ENCODE data around the gene SYCE1. TPM values are rescaled to one million over a fixed set of nuclear protein-coding genes. Genes with fewer than 3 reads are reported as not detected.

SYCE1 gene
- total and polyA plus RNA-seq, 5 donors from 2014 or later, result 0.09 to 1.7 (median 0.70) TPM; not detected in 2

DNA sequence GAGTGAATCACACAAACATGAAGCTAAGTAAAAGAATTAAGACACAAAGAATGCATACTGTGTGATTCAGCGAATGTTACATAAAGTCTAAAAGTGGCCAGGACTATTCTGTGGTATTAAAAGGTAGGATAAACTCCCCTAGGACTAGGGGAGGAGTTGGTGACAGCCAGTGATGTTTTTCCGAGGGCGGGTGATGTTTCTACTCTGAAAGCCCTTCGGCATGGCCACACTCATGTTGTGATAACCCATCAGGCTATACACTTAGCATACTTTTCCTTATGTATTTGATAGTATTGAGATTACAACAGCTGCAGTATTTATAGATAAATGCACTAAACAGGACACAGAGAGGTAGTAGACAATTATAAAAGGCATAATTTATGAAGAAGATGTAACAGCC lies 54.0 kb downstream of the SYCE1 start:
- Mint-ChIP-seq H3K27me3 (peaks cover 44% of the 10 kb centered on the region), H3K4me3 (no peak overlapping the region), H3K36me3 (peaks cover 4% of the 10 kb centered on the region), H3K9me3 (peaks cover 0 to 10% (median 4%) of the 10 kb centered on the region in 7 donors), H3K27ac (no peak overlapping the region), H3K4me1 (no peaks in the 10 kb centered on the region)
- H3K9me3 ChIP-seq (ENCODE audit: control insufficient read depth in 2 of 2, low read length in 2 of 2), result peaks cover 0 to 9% of the 10 kb centered on the region in 2 experiments
- H3K4me3 ChIP-seq (ENCODE audit: low read depth, low read length), result no peak overlapping the region
- DNase-seq, result no peak
- H3K27me3 ChIP-seq (ENCODE audit: control insufficient read depth, insufficient read depth, low read length), result peaks cover 18% of the 10 kb centered on the region
- ATAC-seq (ENCODE audit: low read depth in 2 of 2), result no peak
- no peaks in the 10 kb centered on the region for H3K4me1 ChIP-seq (ENCODE audit: control insufficient read depth, insufficient read depth, low read length, poor library complexity, severe bottlenecking)
- H3K27ac ChIP-seq (ENCODE audit: insufficient read depth, low read length, poor library complexity, severe bottlenecking), result no peak overlapping the region
- no peaks in the 10 kb centered on the region for H3K36me3 ChIP-seq (ENCODE audit: control insufficient read depth, insufficient read depth, low read length)

DNA sequence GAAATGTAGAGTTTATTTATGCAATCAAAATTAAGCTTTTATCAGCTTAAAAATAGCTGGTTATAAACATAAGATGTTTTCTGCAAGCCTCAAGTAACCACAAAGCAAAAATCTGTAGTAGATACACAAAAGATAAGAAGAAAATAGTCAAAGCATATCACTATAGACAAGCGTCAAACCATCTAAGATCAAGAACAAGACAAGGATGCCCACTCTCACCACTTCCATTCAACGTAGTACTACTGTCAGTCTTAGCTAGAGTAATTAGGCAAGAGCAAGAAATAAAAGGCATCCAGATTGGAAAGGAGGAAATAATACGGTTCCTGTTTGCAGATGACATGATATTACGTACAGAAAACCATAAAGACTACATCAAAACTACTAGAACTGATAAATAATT lies 55.7 kb downstream of the SYCE1 start:
- Histone ChIP-seq H3K36me3 (ENCODE audit: control insufficient read depth, insufficient read depth, low read length) (no peaks in the 10 kb centered on the region), H3K27ac (ENCODE audit: insufficient read depth, low read length, poor library complexity, severe bottlenecking) (no peak overlapping the region), H3K27me3 (ENCODE audit: control insufficient read depth, insufficient read depth, low read length) (peaks cover 16% of the 10 kb centered on the region), H3K4me1 (ENCODE audit: control insufficient read depth, insufficient read depth, low read length, poor library complexity, severe bottlenecking) (no peaks in the 10 kb centered on the region), H3K4me3 (ENCODE audit: low read depth, low read length) (no peak overlapping the region), H3K9me3 (ENCODE audit: control insufficient read depth in 2 of 2, low read length in 2 of 2) (peaks cover 0 to 9% of the 10 kb centered on the region in 2 experiments)
- DNase-seq (no peak), ATAC-seq (ENCODE audit: low read depth in 2 of 2) (no peak)
- H3K27ac Mint-ChIP-seq, result no peak overlapping the region
- peaks cover 4% of the 10 kb centered on the region for H3K36me3 Mint-ChIP-seq
- H3K4me1 Mint-ChIP-seq, result no peaks in the 10 kb centered on the region
- peaks cover 0 to 10% (median 6%) of the 10 kb centered on the region in 7 donors for H3K9me3 Mint-ChIP-seq
- H3K27me3 Mint-ChIP-seq, result peaks cover 38% of the 10 kb centered on the region
- no peak overlapping the region for H3K4me3 Mint-ChIP-seq

Other genes starting within 250 kb of the SYCE1 start
- gene CALY, start 228.7 kb downstream of the SYCE1 start, total RNA-seq, result 1.8 TPM
- 1 to 10 TPM in 2 of 4 donors, under 1 TPM in 2; 0.76 to 1.3 (median 1.00) TPM for gene CALY, start 228.7 kb downstream of the SYCE1 start, polyA plus RNA-seq
- not detected for gene PRAP1, start 218.2 kb downstream of the SYCE1 start, total RNA-seq
- gene PRAP1, start 218.2 kb downstream of the SYCE1 start, polyA plus RNA-seq, result not detected
- gene FUOM, start 207.6 kb downstream of the SYCE1 start, total RNA-seq, result 7.1 TPM
- 10 to 100 TPM; 12.3 to 21.9 (median 17.9) TPM for gene FUOM, start 207.6 kb downstream of the SYCE1 start, polyA plus RNA-seq
- 16.9 TPM for gene ECHS1, start 192.2 kb downstream of the SYCE1 start, total RNA-seq
- gene ECHS1, start 192.2 kb downstream of the SYCE1 start, polyA plus RNA-seq, result 10 to 100 TPM; 76.3 to 91.7 (median 88.9) TPM
- gene PAOX, start 186.3 kb downstream of the SYCE1 start, total RNA-seq, result 6.7 TPM
- 10 to 100 TPM; 10.1 to 14.3 (median 11.2) TPM for gene PAOX, start 186.3 kb downstream of the SYCE1 start, polyA plus RNA-seq
- gene MTG1, start 171.4 kb downstream of the SYCE1 start, total RNA-seq, result 60.8 TPM
- 10 to 100 TPM; 36.7 to 46.7 (median 37.2) TPM for gene MTG1, start 171.4 kb downstream of the SYCE1 start, polyA plus RNA-seq
- not detected for gene SPRN, start 141.0 kb downstream of the SYCE1 start, total RNA-seq
- under 1 TPM; 0.10 to 0.77 (median 0.25) TPM for gene SPRN, start 141.0 kb downstream of the SYCE1 start, polyA plus RNA-seq
- 5.6 TPM for gene SCART1, start 111.6 kb downstream of the SYCE1 start, total RNA-seq
- under 1 TPM in 2 of 4 donors, not detected in 2; 0.03 to 0.29 TPM for gene SCART1, start 111.6 kb downstream of the SYCE1 start, polyA plus RNA-seq
- 0.37 TPM for gene CYP2E1, start 38.2 kb downstream of the SYCE1 start, total RNA-seq
- gene CYP2E1, start 38.2 kb downstream of the SYCE1 start, polyA plus RNA-seq, result under 1 TPM in 1 of 4 donors, not detected in 3; 0.09 TPM
- not detected for gene FRG2B, start 61.2 kb upstream of the SYCE1 start, total RNA-seq
- gene FRG2B, start 61.2 kb upstream of the SYCE1 start, polyA plus RNA-seq, result not detected